Testis (tissue), 2 donors: Measurements from ENCODE around the gene NUAK1.

ENCODE experiments used
- POLR2A ChIP-seq: fragments of 450-650 bp; IDR thresholded peaks from one replicate; pipeline ENCODE4 v1.6.1; 2017; ENCODE audit warnings: antibody characterized with exemption, mild to moderate bottlenecking, moderate library complexity
- TF ChIP-seq, protein P1 (sequence below), 3 experiments: fragments of 450-650 bp in 2 of 3; fragments of 200-600 bp in 1 of 3; sonication (generic) in 1 of 3; IDR thresholded peaks; one replicate each; pipeline ENCODE4 v1.5.1; 2016 to 2019; ENCODE audit warnings: antibody characterized with exemption in 3 of 3, mild to moderate bottlenecking in 2 of 3, moderate library complexity in 1 of 3

- TF ChIP-seq, protein P1, sequence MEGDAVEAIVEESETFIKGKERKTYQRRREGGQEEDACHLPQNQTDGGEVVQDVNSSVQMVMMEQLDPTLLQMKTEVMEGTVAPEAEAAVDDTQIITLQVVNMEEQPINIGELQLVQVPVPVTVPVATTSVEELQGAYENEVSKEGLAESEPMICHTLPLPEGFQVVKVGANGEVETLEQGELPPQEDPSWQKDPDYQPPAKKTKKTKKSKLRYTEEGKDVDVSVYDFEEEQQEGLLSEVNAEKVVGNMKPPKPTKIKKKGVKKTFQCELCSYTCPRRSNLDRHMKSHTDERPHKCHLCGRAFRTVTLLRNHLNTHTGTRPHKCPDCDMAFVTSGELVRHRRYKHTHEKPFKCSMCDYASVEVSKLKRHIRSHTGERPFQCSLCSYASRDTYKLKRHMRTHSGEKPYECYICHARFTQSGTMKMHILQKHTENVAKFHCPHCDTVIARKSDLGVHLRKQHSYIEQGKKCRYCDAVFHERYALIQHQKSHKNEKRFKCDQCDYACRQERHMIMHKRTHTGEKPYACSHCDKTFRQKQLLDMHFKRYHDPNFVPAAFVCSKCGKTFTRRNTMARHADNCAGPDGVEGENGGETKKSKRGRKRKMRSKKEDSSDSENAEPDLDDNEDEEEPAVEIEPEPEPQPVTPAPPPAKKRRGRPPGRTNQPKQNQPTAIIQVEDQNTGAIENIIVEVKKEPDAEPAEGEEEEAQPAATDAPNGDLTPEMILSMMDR (IDR thresholded peaks at IDR 0.05) = no peak
- TF ChIP-seq POLR2A = no peak
Measured at GRCh38 chr12:106154751-106155273, 16.1 kb upstream of the NUAK1 start.
